Stimulated activated CD8-positive, alpha-beta memory T cell treated with anti-CD3 and anti-CD28 coated beads, Interleukin-2, amount 100 ng/mL, for 48 hours (primary cell): Measurements from ENCODE around the gene ERAS.

Source experiments
- DNase-seq, 2 donors: peaks; one replicate each; pipeline ENCODE4 v3.0.0-alpha.2; 2020; ENCODE audit warnings: low read depth in 2 of 2

The ERAS gene

GRCh38 chrX:48826135-48826875 lies at the start of gene ERAS:
Gene ERAS, plus strand, starts transcription at chrX:48826513. Its CDS starts 2,611 bp downstream, at chrX:48829124.
- DNase-seq = no peak

- no peak for DNase-seq
These were observed 49.4 kb upstream of the ERAS start for GRCh38 chrX:48776818-48777439.

GRCh38 chrX:48779399-48779798 lies 46.9 kb upstream of the ERAS start:
- no peak for DNase-seq

- DNase-seq = no peak
These were observed 44.6 kb upstream of the ERAS start for GRCh38 chrX:48781705-48782104.

- DNase-seq = no peak
These were observed 44.1 kb upstream of the ERAS start for GRCh38 chrX:48782216-48782615.

- no peak for DNase-seq
These were observed 43.5 kb upstream of the ERAS start for GRCh38 chrX:48782795-48783194.

- DNase-seq = no peak
These were observed 41.6 kb upstream of the ERAS start for GRCh38 chrX:48784726-48785125.

GRCh38 chrX:48785186-48785539 lies 41.1 kb upstream of the ERAS start:
- no peak for DNase-seq

- no peak for DNase-seq
These were observed 40.6 kb upstream of the ERAS start for GRCh38 chrX:48785540-48786214.

- DNase-seq = no peak
These were observed 39.9 kb upstream of the ERAS start, which contains the start of gene GATA1 for GRCh38 chrX:48786341-48786800. Gene GATA1, plus strand, starts transcription at chrX:48786590. Its CDS starts 4,520 bp downstream, at chrX:48791110.

GRCh38 chrX:48786825-48787504 lies 39.3 kb upstream of the ERAS start:
- no peak for DNase-seq

GRCh38 chrX:48787505-48788443 lies 38.5 kb upstream of the ERAS start:
- no peak for DNase-seq

- DNase-seq = no peak
These were observed 36.7 kb upstream of the ERAS start for GRCh38 chrX:48789366-48790220.

GRCh38 chrX:48790477-48790876 lies 35.8 kb upstream of the ERAS start:
- no peak for DNase-seq

- no peak for DNase-seq
These were observed 35.1 kb upstream of the ERAS start for GRCh38 chrX:48791063-48791820.

GRCh38 chrX:48792219-48792618 lies 34.1 kb upstream of the ERAS start:
- no peak for DNase-seq

- no peak for DNase-seq
These were observed 32.4 kb upstream of the ERAS start for GRCh38 chrX:48793935-48794334.

- no peak for DNase-seq
These were observed 31.9 kb upstream of the ERAS start for GRCh38 chrX:48794340-48794910.

GRCh38 chrX:48794911-48795515 lies 31.3 kb upstream of the ERAS start:
- no peak for DNase-seq
